K562 (cell line): ENCODE results near the gene ZNF420. TPM values are rescaled to one million over a fixed set of nuclear protein-coding genes. Genes with fewer than 3 reads are reported as not detected.

Source experiments
- CBX1 ChIP-seq: sonication (generic); IDR thresholded peaks from 2 replicates; pipeline ENCODE4 v1.6.1; 2016; ENCODE audit warnings: antibody characterized with exemption, low read depth, mild to moderate bottlenecking
- DMBX1 ChIP-seq: fragments of 250-450 bp; sonication (Bioruptor Pico); IDR thresholded peaks from 2 replicates; pipeline ENCODE4 v1.8.0; 2022; ENCODE audit warnings: inconsistent platforms, mild to moderate bottlenecking, moderate library complexity, borderline replicate concordance
- EHMT2 ChIP-seq: fragments of 450-650 bp; IDR thresholded peaks from 2 replicates; pipeline ENCODE4 v1.6.1; 2018; ENCODE audit warnings: antibody characterized with exemption
- EP400 ChIP-seq: fragments of 450-650 bp; IDR thresholded peaks from 2 replicates; pipeline ENCODE4 v1.6.1; 2017; ENCODE audit warnings: antibody characterized with exemption, mild to moderate bottlenecking, moderate library complexity
- MBD2 ChIP-seq: sonication (generic); IDR thresholded peaks from 2 replicates; pipeline ENCODE4 v1.6.1; 2016; ENCODE audit warnings: low read depth, borderline replicate concordance
- MYC ChIP-seq, 2 experiments: fragments of 250-450 bp in 1 of 2; sonication (Bioruptor Pico) in 1 of 2; IDR thresholded peaks; 2 replicates each; pipeline versions ENCODE4 v1.5.1 to v1.6.1; 2012 to 2021; ENCODE audit warnings: low read depth in 2 of 2, borderline replicate concordance in 1 of 2, improper control_type of control experiment in 1 of 2, low read length in 1 of 2, mild to moderate bottlenecking in 1 of 2, moderate library complexity in 1 of 2
- PML ChIP-seq: IDR thresholded peaks from 2 replicates; pipeline ENCODE4 v1.6.1; 2012; ENCODE audit warnings: low read length, inconsistent platforms
- POLR2H ChIP-seq: IDR thresholded peaks from 2 replicates; pipeline ENCODE4 v1.6.1; 2016; ENCODE audit warnings: missing genetic modification characterization, low read depth, mild to moderate bottlenecking, control low read depth, missing compliant biosample characterization, moderate library complexity
- RBM34 ChIP-seq: fragments of 200-400 bp; formaldehyde crosslinking; IDR thresholded peaks from 2 replicates; pipeline ENCODE4 v1.6.1; 2018; ENCODE audit warnings: low read length, borderline replicate concordance; ENCODE audit not compliant: insufficient read depth
- ZNF644 ChIP-seq: fragments of 200-800 bp; sonication (Bioruptor generic); IDR thresholded peaks from 2 replicates; pipeline ENCODE4 v1.6.1; 2016; ENCODE audit warnings: low read depth, missing genetic modification characterization, missing compliant biosample characterization
- polyA plus RNA-seq, 8 experiments: library from polyadenylated mRNA; depleted of rRNA in 4 of 8; stranded (reverse) in 5 of 8; unstranded in 3 of 8; fragments of >200 nt; fragmentation: Nextera tagmentation in 2 of 8; fragmentation: Illumina TruSeq in 1 of 8; extraction: Ambion mirVana in 2 of 8; extraction: Trizol in 1 of 8; gene quantifications; 2 replicates each; pipeline versions ENCODE4 v1.2.1 to v1.2.3, GENCODE V29; 2011 to 2014; ENCODE audit warnings: inconsistent platforms in 1 of 8, missing spikeins in 1 of 8
- total RNA-seq, 7 experiments: library from RNA; depleted of rRNA in 6 of 7; stranded (reverse); fragments of >200 nt in 6 of 7; fragmentation: Illumina TruSeq in 2 of 7; extraction: Trizol in 2 of 7; gene quantifications; 2 replicates each; pipeline versions ENCODE4 v1.2.1 to v1.2.3, GENCODE V29; 2011 to 2021; ENCODE audit warnings: low replicate concordance in 1 of 7
- TF ChIP-seq, protein P1 (sequence below), 2 experiments: fragments of 450-650 bp in 1 of 2; sonication (generic) in 1 of 2; formaldehyde crosslinking in 1 of 2; IDR thresholded peaks; 2 replicates each; pipeline versions ENCODE4 v1.7.1 to v1.9.0; 2016 to 2022; ENCODE audit warnings: inconsistent platforms in 1 of 2, mild to moderate bottlenecking in 1 of 2, missing genetic modification reagents in 1 of 2
- TF ChIP-seq, protein P2 (sequence below): fragments of 450-650 bp; IDR thresholded peaks from 2 replicates; pipeline ENCODE4 v1.6.1; 2018; ENCODE audit not compliant: partially characterized antibody

The ZNF420 gene
- total and polyA plus RNA-seq, 9 of the 15 experiments (the other 6 are each of a cell fraction or from before 2014, with no cell fraction given) = 2.6 to 7.2 (median 5.1) TPM

- TF ChIP-seq, protein P1, sequence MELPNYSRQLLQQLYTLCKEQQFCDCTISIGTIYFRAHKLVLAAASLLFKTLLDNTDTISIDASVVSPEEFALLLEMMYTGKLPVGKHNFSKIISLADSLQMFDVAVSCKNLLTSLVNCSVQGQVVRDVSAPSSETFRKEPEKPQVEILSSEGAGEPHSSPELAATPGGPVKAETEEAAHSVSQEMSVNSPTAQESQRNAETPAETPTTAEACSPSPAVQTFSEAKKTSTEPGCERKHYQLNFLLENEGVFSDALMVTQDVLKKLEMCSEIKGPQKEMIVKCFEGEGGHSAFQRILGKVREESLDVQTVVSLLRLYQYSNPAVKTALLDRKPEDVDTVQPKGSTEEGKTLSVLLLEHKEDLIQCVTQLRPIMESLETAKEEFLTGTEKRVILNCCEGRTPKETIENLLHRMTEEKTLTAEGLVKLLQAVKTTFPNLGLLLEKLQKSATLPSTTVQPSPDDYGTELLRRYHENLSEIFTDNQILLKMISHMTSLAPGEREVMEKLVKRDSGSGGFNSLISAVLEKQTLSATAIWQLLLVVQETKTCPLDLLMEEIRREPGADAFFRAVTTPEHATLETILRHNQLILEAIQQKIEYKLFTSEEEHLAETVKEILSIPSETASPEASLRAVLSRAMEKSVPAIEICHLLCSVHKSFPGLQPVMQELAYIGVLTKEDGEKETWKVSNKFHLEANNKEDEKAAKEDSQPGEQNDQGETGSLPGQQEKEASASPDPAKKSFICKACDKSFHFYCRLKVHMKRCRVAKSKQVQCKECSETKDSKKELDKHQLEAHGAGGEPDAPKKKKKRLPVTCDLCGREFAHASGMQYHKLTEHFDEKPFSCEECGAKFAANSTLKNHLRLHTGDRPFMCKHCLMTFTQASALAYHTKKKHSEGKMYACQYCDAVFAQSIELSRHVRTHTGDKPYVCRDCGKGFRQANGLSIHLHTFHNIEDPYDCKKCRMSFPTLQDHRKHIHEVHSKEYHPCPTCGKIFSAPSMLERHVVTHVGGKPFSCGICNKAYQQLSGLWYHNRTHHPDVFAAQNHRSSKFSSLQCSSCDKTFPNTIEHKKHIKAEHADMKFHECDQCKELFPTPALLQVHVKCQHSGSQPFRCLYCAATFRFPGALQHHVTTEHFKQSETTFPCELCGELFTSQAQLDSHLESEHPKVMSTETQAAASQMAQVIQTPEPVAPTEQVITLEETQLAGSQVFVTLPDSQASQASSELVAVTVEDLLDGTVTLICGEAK (IDR thresholded peaks at IDR 0.05) = peak; percentile 86
- TF ChIP-seq, protein P1 (CRISPR knock-in tag; IDR thresholded peaks at IDR 0.05) = no peak
- 0 out of 2 replicates have a peak, but pooled peaks have one; percentile 52 for TF ChIP-seq MBD2
- peak; percentile 91 for TF ChIP-seq EHMT2
- peak; percentile 88 for TF ChIP-seq ZNF644 (tag)
- no peak for TF ChIP-seq RBM34
- TF ChIP-seq EP400 = 0 out of 2 replicates have a peak, but pooled peaks have one; percentile 27
- TF ChIP-seq CBX1 = 0 out of 2 replicates have a peak, but pooled peaks have one; percentile 22
- peak; percentile 84 for TF ChIP-seq DMBX1 (CRISPR knock-in tag)
- peak; percentile 19; the same call in 1 of the 2 replicates for TF ChIP-seq PML
- TF ChIP-seq POLR2H (tag) = peak; percentile 59; the same call in 1 of the 2 replicates
- 0 out of 2 replicates have a peak, but pooled peaks have one; percentile 29 for TF ChIP-seq MYC (IDR thresholded peaks at IDR 0.05; ENCODE audit: low read depth, low read length)
- no peak for TF ChIP-seq MYC (CRISPR knock-in tag; IDR thresholded peaks at IDR 0.05; ENCODE audit: borderline replicate concordance, low read depth)
- TF ChIP-seq, protein P2, sequence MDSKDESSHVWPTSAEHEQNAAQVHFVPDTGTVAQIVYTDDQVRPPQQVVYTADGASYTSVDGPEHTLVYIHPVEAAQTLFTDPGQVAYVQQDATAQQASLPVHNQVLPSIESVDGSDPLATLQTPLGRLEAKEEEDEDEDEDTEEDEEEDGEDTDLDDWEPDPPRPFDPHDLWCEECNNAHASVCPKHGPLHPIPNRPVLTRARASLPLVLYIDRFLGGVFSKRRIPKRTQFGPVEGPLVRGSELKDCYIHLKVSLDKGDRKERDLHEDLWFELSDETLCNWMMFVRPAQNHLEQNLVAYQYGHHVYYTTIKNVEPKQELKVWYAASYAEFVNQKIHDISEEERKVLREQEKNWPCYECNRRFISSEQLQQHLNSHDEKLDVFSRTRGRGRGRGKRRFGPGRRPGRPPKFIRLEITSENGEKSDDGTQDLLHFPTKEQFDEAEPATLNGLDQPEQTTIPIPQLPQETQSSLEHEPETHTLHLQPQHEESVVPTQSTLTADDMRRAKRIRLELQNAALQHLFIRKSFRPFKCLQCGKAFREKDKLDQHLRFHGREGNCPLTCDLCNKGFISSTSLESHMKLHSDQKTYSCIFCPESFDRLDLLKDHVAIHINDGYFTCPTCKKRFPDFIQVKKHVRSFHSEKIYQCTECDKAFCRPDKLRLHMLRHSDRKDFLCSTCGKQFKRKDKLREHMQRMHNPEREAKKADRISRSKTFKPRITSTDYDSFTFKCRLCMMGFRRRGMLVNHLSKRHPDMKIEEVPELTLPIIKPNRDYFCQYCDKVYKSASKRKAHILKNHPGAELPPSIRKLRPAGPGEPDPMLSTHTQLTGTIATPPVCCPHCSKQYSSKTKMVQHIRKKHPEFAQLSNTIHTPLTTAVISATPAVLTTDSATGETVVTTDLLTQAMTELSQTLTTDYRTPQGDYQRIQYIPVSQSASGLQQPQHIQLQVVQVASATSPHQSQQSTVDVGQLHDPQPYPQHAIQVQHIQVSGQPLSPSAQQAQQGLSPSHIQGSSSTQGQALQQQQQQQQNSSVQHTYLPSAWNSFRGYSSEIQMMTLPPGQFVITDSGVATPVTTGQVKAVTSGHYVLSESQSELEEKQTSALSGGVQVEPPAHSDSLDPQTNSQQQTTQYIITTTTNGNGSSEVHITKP = peak; percentile 59
Observed at GRCh38 chr19:37172368-37173366, 94.4 kb downstream of the ZNF420 start, which contains the start of gene ZNF585A (continued).
